Spinal cord (tissue), 10 donors: ENCODE results near the gene XPO1. TPM values are rescaled to one million over a fixed set of nuclear protein-coding genes. Genes with fewer than 3 reads are reported as not detected.

Experiments
- DNase-seq, 6 donors: peaks; one replicate each; pipeline versions ENCODE4 v3.0.0 to v3.0.0-alpha.2; 2013 to 2015; ENCODE audit warnings: low spot score in 6 of 6, low read depth in 4 of 6
- H3K27ac ChIP-seq: one replicate; pipeline ENCODE4 v1.5.1; 2013; ENCODE audit warnings: low read depth, low read length, control low read depth
- H3K27me3 ChIP-seq: one replicate; pipeline ENCODE4 v1.6.1; 2013; ENCODE audit warnings: low read length; ENCODE audit not compliant: control insufficient read depth, insufficient read depth
- H3K36me3 ChIP-seq: one replicate; pipeline ENCODE4 v1.6.1; 2013; ENCODE audit warnings: low read length; ENCODE audit not compliant: control insufficient read depth, insufficient read depth
- H3K4me1 ChIP-seq: one replicate; pipeline ENCODE4 v1.6.1; 2013; ENCODE audit warnings: low read length; ENCODE audit not compliant: control insufficient read depth, insufficient read depth
- H3K4me3 ChIP-seq: one replicate; pipeline ENCODE4 v1.5.1; 2013; ENCODE audit warnings: low read depth, low read length, control low read depth
- H3K9me3 ChIP-seq: one replicate; pipeline ENCODE4 v1.6.1; 2013; ENCODE audit warnings: low read length; ENCODE audit not compliant: control insufficient read depth, insufficient read depth
- WGBS: methylation state at CpG from one replicate; pipeline ENCODE4 v1.1.5; 2013; ENCODE audit warnings: missing lambda C conversion rate; ENCODE audit not compliant: insufficient coverage; 5-methylcytosine and 5-hydroxymethylcytosine counted together
- polyA plus RNA-seq, 2 donors: library from polyadenylated mRNA; unstranded; fragments of 120-200 nt; gene quantifications; one replicate each; pipeline ENCODE4 v1.2.1, GENCODE V29; 2013; ENCODE audit not compliant: insufficient read length in 2 of 2
- total RNA-seq, 2 donors: library from RNA; depleted of rRNA in 1 of 2; stranded (reverse); fragments of 120-200 nt in 1 of 2; fragments of >200 nt in 1 of 2; gene quantifications; one replicate each; pipeline versions ENCODE4 v1.2.3 to v1.2.4, GENCODE V29; 2013 to 2014
- donor health status: healthy.

XPO1 gene
- total and polyA plus RNA-seq, 4 donors: 152 to 494 (median 182) TPM

GRCh38 chr2:61443342-61444041, 94.7 kb downstream of the XPO1 start:
- Histone ChIP-seq H3K9me3 (peaks cover 2% of the 10 kb centered on the region), H3K27me3 (no peaks in the 10 kb centered on the region), H3K27ac (no peak overlapping the region), H3K36me3 (peaks cover 11% of the 10 kb centered on the region), H3K4me3 (no peak overlapping the region), H3K4me1 (peaks cover 9% of the 10 kb centered on the region)
- DNase-seq: no peak
- 100% methylated on average over 1 of the region's 7 CpGs for WGBS

- Histone ChIP-seq H3K4me1 (peaks cover 9% of the 10 kb centered on the region), H3K27me3 (no peaks in the 10 kb centered on the region), H3K4me3 (no peak overlapping the region), H3K36me3 (peaks cover 11% of the 10 kb centered on the region), H3K27ac (no peak overlapping the region), H3K9me3 (no peaks in the 10 kb centered on the region)
- 86% methylated on average over 5 of the region's 7 CpGs for WGBS
- DNase-seq: no peak
Observed at GRCh38 chr2:61439241-61440002, 98.7 kb downstream of the XPO1 start.

GRCh38 chr2:61438670-61439069, 99.5 kb downstream of the XPO1 start:
- Histone ChIP-seq H3K27me3 (no peaks in the 10 kb centered on the region), H3K4me3 (no peak overlapping the region), H3K27ac (no peak overlapping the region), H3K4me1 (peaks cover 9% of the 10 kb centered on the region), H3K9me3 (no peaks in the 10 kb centered on the region), H3K36me3 (peaks cover 11% of the 10 kb centered on the region)
- no peak for DNase-seq

- no peak overlapping the region for H3K4me3 ChIP-seq
- peaks cover 11% of the 10 kb centered on the region for H3K36me3 ChIP-seq
- H3K9me3 ChIP-seq: no peaks in the 10 kb centered on the region
- H3K27ac ChIP-seq: no peak overlapping the region
- peaks cover 9% of the 10 kb centered on the region for H3K4me1 ChIP-seq
- 100% methylated on average over 2 of the region's 4 CpGs for WGBS
- no peaks in the 10 kb centered on the region for H3K27me3 ChIP-seq
- DNase-seq: no peak
Observed at GRCh38 chr2:61437170-61437569, 101.0 kb downstream of the XPO1 start.

- Histone ChIP-seq H3K4me3 (no peak overlapping the region), H3K9me3 (no peaks in the 10 kb centered on the region), H3K27ac (no peak overlapping the region), H3K36me3 (peaks cover 8% of the 10 kb centered on the region), H3K4me1 (peaks cover 9% of the 10 kb centered on the region), H3K27me3 (no peaks in the 10 kb centered on the region)
- DNase-seq: no peak
- WGBS: no CpG with 5 or more reads among the region's 2 CpGs
Observed at GRCh38 chr2:61436092-61436491, 102.1 kb downstream of the XPO1 start.

- peaks cover 9% of the 10 kb centered on the region for H3K4me1 ChIP-seq
- H3K36me3 ChIP-seq: peaks cover 8% of the 10 kb centered on the region
- no peaks in the 10 kb centered on the region for H3K9me3 ChIP-seq
- no CpG with 5 or more reads among the region's 1 CpG for WGBS
- no peaks in the 10 kb centered on the region for H3K27me3 ChIP-seq
- DNase-seq: no peak
- no peak overlapping the region for H3K27ac ChIP-seq
- no peak overlapping the region for H3K4me3 ChIP-seq
Observed at GRCh38 chr2:61435291-61435690, 102.9 kb downstream of the XPO1 start.

- H3K36me3 ChIP-seq: peaks cover 1% of the 10 kb centered on the region
- no peak overlapping the region for H3K4me3 ChIP-seq
- DNase-seq: no peak
- H3K27me3 ChIP-seq: no peaks in the 10 kb centered on the region
- no peak overlapping the region for H3K27ac ChIP-seq
- H3K4me1 ChIP-seq: peaks cover 2% of the 10 kb centered on the region
- no peaks in the 10 kb centered on the region for H3K9me3 ChIP-seq
Observed at GRCh38 chr2:61434314-61434713, 103.8 kb downstream of the XPO1 start.

- H3K36me3 ChIP-seq: no peaks in the 10 kb centered on the region
- WGBS: 100% methylated on average over 1 of the region's 1 CpG
- no peaks in the 10 kb centered on the region for H3K4me1 ChIP-seq
Observed at GRCh38 chr2:61433606-61434005, 104.5 kb downstream of the XPO1 start.

GRCh38 chr2:61432990-61433389, 105.2 kb downstream of the XPO1 start:
- H3K9me3 ChIP-seq: no peaks in the 10 kb centered on the region
- H3K27ac ChIP-seq: no peak overlapping the region
- no peak overlapping the region for H3K4me3 ChIP-seq
- H3K4me1 ChIP-seq: no peaks in the 10 kb centered on the region
- no peaks in the 10 kb centered on the region for H3K36me3 ChIP-seq
- 100% methylated on average over 3 of the region's 3 CpGs for WGBS
- DNase-seq: no peak
- H3K27me3 ChIP-seq: no peaks in the 10 kb centered on the region

More at GRCh38 chr2:61433606-61434005, 104.5 kb downstream of the XPO1 start:
- no peaks in the 10 kb centered on the region for H3K9me3 ChIP-seq
- no peak overlapping the region for H3K4me3 ChIP-seq
- H3K27ac ChIP-seq: no peak overlapping the region
- no peaks in the 10 kb centered on the region for H3K27me3 ChIP-seq
- no peak for DNase-seq

- H3K9me3 ChIP-seq: no peaks in the 10 kb centered on the region
- H3K36me3 ChIP-seq: no peaks in the 10 kb centered on the region
- DNase-seq: no peak
- H3K4me1 ChIP-seq: peaks cover 1% of the 10 kb centered on the region
- no peak overlapping the region for H3K4me3 ChIP-seq
- no CpG with 5 or more reads among the region's 5 CpGs for WGBS
- no peaks in the 10 kb centered on the region for H3K27me3 ChIP-seq
- H3K27ac ChIP-seq: no peak overlapping the region
Observed at GRCh38 chr2:61431345-61431744, 106.8 kb downstream of the XPO1 start.
